ENCODE results near the gene HLCS. TPM values are rescaled to one million over a fixed set of nuclear protein-coding genes. Genes with fewer than 3 reads are reported as not detected.

Gene HLCS
- total RNA-seq, 3 donors from 2014 or later (not counting 1 experiment from before 2014, with no cell fraction given): 28.4 to 36.0 (median 33.0) TPM

- Histone ChIP-seq H3K27ac (ENCODE audit: low read length) (no peak overlapping the region), H3K27me3 (ENCODE audit: control insufficient read depth, insufficient read depth, low read length) (peaks cover 15% of the 10 kb centered on the region), H3K4me3 (ENCODE audit: low read length) (no peak overlapping the region), H3K4me1 (ENCODE audit: control insufficient read depth, insufficient read depth, low read length) (peaks cover 4% of the 10 kb centered on the region), H3K36me3 (ENCODE audit: control insufficient read depth, insufficient read depth, low read length) (no peaks in the 10 kb centered on the region), H3K9me3 (ENCODE audit: control insufficient read depth, insufficient read depth, low read length) (no peaks in the 10 kb centered on the region)
- no peaks in the 10 kb centered on the region for H3K9me3 Mint-ChIP-seq
- WGBS (ENCODE audit: insufficient coverage): 96% methylated on average over 3 of the region's 3 CpGs
- ATAC-seq (no peak), DNase-seq (no peak)
- H3K27ac Mint-ChIP-seq: no peak overlapping the region
- TF ChIP-seq CTCF (IDR thresholded peaks at IDR 0.05): no peak
- H3K4me3 Mint-ChIP-seq: no peak overlapping the region
- peaks cover 33 to 44% of the 10 kb centered on the region in 2 donors for H3K27me3 Mint-ChIP-seq (ENCODE audit: low read depth in 2 of 2)
- intact Hi-C loops (cut with micrococcal nuclease): no loop called here
- peaks cover 10 to 14% of the 10 kb centered on the region in 2 donors for H3K4me1 Mint-ChIP-seq
- no peaks in the 10 kb centered on the region for H3K36me3 Mint-ChIP-seq
Observed at GRCh38 chr21:36744190-36744559, 222.3 kb downstream of the HLCS start.

GRCh38 chr21:36743446-36743845, 223.0 kb downstream of the HLCS start:
- no peak overlapping the region for H3K27ac Mint-ChIP-seq
- H3K36me3 Mint-ChIP-seq: no peaks in the 10 kb centered on the region
- peaks cover 10 to 12% of the 10 kb centered on the region in 2 donors for H3K4me1 Mint-ChIP-seq
- H3K9me3 ChIP-seq (ENCODE audit: control insufficient read depth, insufficient read depth, low read length): no peaks in the 10 kb centered on the region
- no peak overlapping the region for H3K4me3 ChIP-seq (ENCODE audit: low read length)
- H3K4me1 ChIP-seq (ENCODE audit: control insufficient read depth, insufficient read depth, low read length): peaks cover 4% of the 10 kb centered on the region
- H3K4me3 Mint-ChIP-seq: no peak overlapping the region
- no peaks in the 10 kb centered on the region for H3K9me3 Mint-ChIP-seq
- peaks cover 10% of the 10 kb centered on the region for H3K27me3 ChIP-seq (ENCODE audit: control insufficient read depth, insufficient read depth, low read length)
- H3K27ac ChIP-seq (ENCODE audit: low read length): no peak overlapping the region
- peaks cover 28 to 37% of the 10 kb centered on the region in 2 donors for H3K27me3 Mint-ChIP-seq (ENCODE audit: low read depth in 2 of 2)
- no peak for DNase-seq
- no peaks in the 10 kb centered on the region for H3K36me3 ChIP-seq (ENCODE audit: control insufficient read depth, insufficient read depth, low read length)
- WGBS (ENCODE audit: insufficient coverage): 91% methylated on average over 9 of the region's 9 CpGs
- no peak for ATAC-seq
- TF ChIP-seq CTCF (IDR thresholded peaks at IDR 0.05): no peak
- intact Hi-C loops (cut with micrococcal nuclease): no loop called here

- Histone ChIP-seq H3K4me1 (ENCODE audit: control insufficient read depth, insufficient read depth, low read length) (peaks cover 4% of the 10 kb centered on the region), H3K36me3 (ENCODE audit: control insufficient read depth, insufficient read depth, low read length) (no peaks in the 10 kb centered on the region), H3K27ac (ENCODE audit: low read length) (no peak overlapping the region), H3K9me3 (ENCODE audit: control insufficient read depth, insufficient read depth, low read length) (no peaks in the 10 kb centered on the region), H3K4me3 (ENCODE audit: low read length) (no peak overlapping the region), H3K27me3 (ENCODE audit: control insufficient read depth, insufficient read depth, low read length) (peaks cover 7% of the 10 kb centered on the region)
- H3K4me3 Mint-ChIP-seq: no peak overlapping the region
- intact Hi-C loops (cut with micrococcal nuclease): no loop called here
- H3K27me3 Mint-ChIP-seq (ENCODE audit: low read depth in 2 of 2): peaks cover 25 to 35% of the 10 kb centered on the region in 2 donors
- DNase-seq (no peak), ATAC-seq (no peak)
- H3K27ac Mint-ChIP-seq: no peak overlapping the region
- TF ChIP-seq CTCF (IDR thresholded peaks at IDR 0.05): no peak
- peaks cover 10% of the 10 kb centered on the region in 2 donors for H3K4me1 Mint-ChIP-seq
- H3K36me3 Mint-ChIP-seq: no peaks in the 10 kb centered on the region
- no peaks in the 10 kb centered on the region for H3K9me3 Mint-ChIP-seq
- WGBS (ENCODE audit: insufficient coverage): 98% methylated on average over 5 of the region's 7 CpGs
Observed at GRCh38 chr21:36743008-36743407, 223.5 kb downstream of the HLCS start.

GRCh38 chr21:36741506-36741905, 225.0 kb downstream of the HLCS start:
- Histone ChIP-seq H3K4me1 (ENCODE audit: control insufficient read depth, insufficient read depth, low read length) (no peaks in the 10 kb centered on the region), H3K27ac (ENCODE audit: low read length) (no peak overlapping the region), H3K27me3 (ENCODE audit: control insufficient read depth, insufficient read depth, low read length) (peaks cover 1% of the 10 kb centered on the region), H3K9me3 (ENCODE audit: control insufficient read depth, insufficient read depth, low read length) (no peaks in the 10 kb centered on the region), H3K36me3 (ENCODE audit: control insufficient read depth, insufficient read depth, low read length) (no peaks in the 10 kb centered on the region), H3K4me3 (ENCODE audit: low read length) (no peak overlapping the region)
- H3K36me3 Mint-ChIP-seq: no peaks in the 10 kb centered on the region
- peaks cover 1 to 3% of the 10 kb centered on the region in 2 donors for H3K4me1 Mint-ChIP-seq
- 94% methylated on average over 21 of the region's 21 CpGs for WGBS (ENCODE audit: insufficient coverage)
- H3K9me3 Mint-ChIP-seq: no peaks in the 10 kb centered on the region
- H3K4me3 Mint-ChIP-seq: no peak overlapping the region
- intact Hi-C loops (cut with micrococcal nuclease): no loop called here
- DNase-seq (no peak), ATAC-seq (no peak)
- H3K27me3 Mint-ChIP-seq (ENCODE audit: low read depth in 2 of 2): peaks cover 17 to 26% of the 10 kb centered on the region in 2 donors
- no peak overlapping the region for H3K27ac Mint-ChIP-seq
- TF ChIP-seq CTCF (IDR thresholded peaks at IDR 0.05): no peak
